GM18909 (cell line): ENCODE results near the gene PRKG1.
"Not testable (repeated sequence)": the region's sequence is repeated elsewhere in the genome, so short reads cannot be mapped to it uniquely, and the experiment has no call there.

Source experiments
- ATAC-seq: cut with Tn5 transposase; IDR thresholded peaks from one replicate; pipeline ENCODE4 v1.9.1; 2021; ENCODE audit warnings: mild to moderate bottlenecking; ENCODE audit not compliant: unreplicated experiment, poor library complexity

PRKG1 gene

GRCh38 chr10:52197098-52197497 is 1122.8 kb downstream of the PRKG1 start:
- ATAC-seq: no peak

GRCh38 chr10:52198540-52198939 is 1124.3 kb downstream of the PRKG1 start:
- no peak for ATAC-seq

GRCh38 chr10:52204906-52205305 is 1130.6 kb downstream of the PRKG1 start:
- ATAC-seq: not testable (repeated sequence)

GRCh38 chr10:52208365-52208764 is 1134.1 kb downstream of the PRKG1 start:
- ATAC-seq: no peak

GRCh38 chr10:52210161-52210560 is 1135.9 kb downstream of the PRKG1 start:
- ATAC-seq: no peak

- ATAC-seq: no peak
Measured at GRCh38 chr10:52212062-52212461, 1137.8 kb downstream of the PRKG1 start.

GRCh38 chr10:52212802-52213201 is 1138.5 kb downstream of the PRKG1 start:
- no peak for ATAC-seq

GRCh38 chr10:52213321-52213752 is 1139.0 kb downstream of the PRKG1 start:
- ATAC-seq: no peak

GRCh38 chr10:52215745-52216361 is 1141.6 kb downstream of the PRKG1 start:
- ATAC-seq: peak; percentile 84

GRCh38 chr10:52216852-52217251 is 1142.6 kb downstream of the PRKG1 start:
- ATAC-seq: peak; percentile 67

GRCh38 chr10:52217531-52217930 is 1143.2 kb downstream of the PRKG1 start:
- no peak for ATAC-seq

- no peak for ATAC-seq
Measured at GRCh38 chr10:52220947-52221346, 1146.7 kb downstream of the PRKG1 start.

- no peak for ATAC-seq
Measured at GRCh38 chr10:52221923-52222322, 1147.6 kb downstream of the PRKG1 start.

- ATAC-seq: no peak
Measured at GRCh38 chr10:52226197-52226847, 1152.0 kb downstream of the PRKG1 start.

GRCh38 chr10:52228556-52228955 is 1154.3 kb downstream of the PRKG1 start:
- no peak for ATAC-seq

- ATAC-seq: no peak
Measured at GRCh38 chr10:52229291-52229931, 1155.1 kb downstream of the PRKG1 start.

GRCh38 chr10:52232561-52233350 is 1158.5 kb downstream of the PRKG1 start:
- peak; percentile 84 for ATAC-seq

- not testable (repeated sequence) for ATAC-seq
Measured at GRCh38 chr10:52233351-52233991, 1159.2 kb downstream of the PRKG1 start.

- ATAC-seq: no peak
Measured at GRCh38 chr10:52239771-52240170, 1165.5 kb downstream of the PRKG1 start.

- ATAC-seq: no peak
Measured at GRCh38 chr10:52245547-52245946, 1171.3 kb downstream of the PRKG1 start.
